Parathyroid adenoma (tissue), 2 donors: ENCODE results near the gene MPZL1.

Experiments
- H2AFZ ChIP-seq: fragments of 300-600 bp; sonication (generic); one replicate; pipeline ENCODE4 v1.7.0; 2017; ENCODE audit warnings: antibody characterized with exemption, mild to moderate bottlenecking
- H3K27ac ChIP-seq: fragments of 300-600 bp; sonication (generic); one replicate; pipeline ENCODE4 v1.7.0; 2017
- H3K27me3 ChIP-seq: fragments of 300-600 bp; sonication (generic); one replicate; pipeline ENCODE4 v1.7.0; 2017; ENCODE audit warnings: low read length; ENCODE audit not compliant: control insufficient read depth, insufficient read depth
- H3K36me3 ChIP-seq: fragments of 300-600 bp; sonication (generic); one replicate; pipeline ENCODE4 v1.7.0; 2017; ENCODE audit warnings: low read length; ENCODE audit not compliant: control insufficient read depth, insufficient read depth
- H3K4me1 ChIP-seq: fragments of 300-600 bp; sonication (generic); one replicate; pipeline ENCODE4 v1.7.0; 2017; ENCODE audit warnings: control low read depth
- H3K4me2 ChIP-seq: fragments of 300-600 bp; sonication (generic); one replicate; pipeline ENCODE4 v1.7.0; 2017; ENCODE audit warnings: low read length
- H3K4me3 ChIP-seq: fragments of 300-600 bp; sonication (generic); one replicate; pipeline ENCODE4 v1.7.0; 2017; ENCODE audit warnings: low read depth, low read length
- H3K79me2 ChIP-seq: fragments of 300-600 bp; sonication (generic); one replicate; pipeline ENCODE4 v1.7.0; 2017; ENCODE audit warnings: control low read depth
- H3K9ac ChIP-seq: fragments of 300-600 bp; sonication (generic); one replicate; pipeline ENCODE4 v1.7.0; 2017; ENCODE audit warnings: mild to moderate bottlenecking
- H3K9me3 ChIP-seq: fragments of 300-600 bp; sonication (generic); one replicate; pipeline ENCODE4 v1.7.0; 2017; ENCODE audit warnings: low read length; ENCODE audit not compliant: control insufficient read depth
- CTCF ChIP-seq: fragments of 300-600 bp; sonication (generic); IDR thresholded peaks from one replicate; pipeline ENCODE4 v1.7.0; 2017; ENCODE audit warnings: antibody characterized with exemption, mild to moderate bottlenecking
- donor health status: primary hyperparathyroidism.

Gene MPZL1

DNA sequence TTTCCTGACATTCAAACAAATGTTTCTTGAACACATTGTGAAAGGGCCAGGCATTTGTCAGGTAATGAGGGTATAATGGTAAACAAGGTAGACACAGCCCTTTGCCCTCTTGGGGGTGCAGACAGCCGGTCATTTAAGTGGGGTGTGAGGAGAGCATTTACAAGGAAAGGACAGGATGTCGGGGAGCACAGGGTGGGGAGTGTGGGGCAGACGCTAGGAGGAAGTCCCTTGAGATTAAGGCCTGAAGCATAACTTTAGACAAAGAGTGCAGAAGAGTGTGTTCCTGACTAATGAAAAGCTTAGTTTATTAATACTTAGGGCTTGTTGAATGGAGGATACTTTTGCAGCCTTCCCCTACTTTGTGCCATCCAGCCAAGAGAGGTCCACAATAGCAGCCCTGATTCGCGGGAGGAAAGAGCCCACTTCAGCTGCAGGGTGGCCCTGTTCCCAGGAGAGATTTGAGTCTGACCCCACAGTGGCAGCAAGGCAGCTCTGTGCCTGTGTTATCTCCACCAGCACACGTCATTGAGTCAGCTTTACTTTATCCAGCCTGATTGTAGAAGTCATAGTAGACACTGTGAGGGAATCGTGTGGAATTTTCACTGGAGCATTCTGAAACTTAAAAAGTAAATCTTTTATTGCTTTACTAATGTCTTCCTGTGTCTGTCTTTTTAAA is 35.1 kb downstream of the MPZL1 start:
- H3K9me3 ChIP-seq: no peaks in the 10 kb centered on the region
- no peak overlapping the region for H2AFZ ChIP-seq
- no peak overlapping the region for H3K27ac ChIP-seq
- no peak overlapping the region for H3K4me2 ChIP-seq
- H3K9ac ChIP-seq: no peak overlapping the region
- H3K36me3 ChIP-seq: no peaks in the 10 kb centered on the region
- no peaks in the 10 kb centered on the region for H3K79me2 ChIP-seq
- TF ChIP-seq CTCF: no peak
- H3K4me3 ChIP-seq: no peak overlapping the region
- H3K27me3 ChIP-seq: no peaks in the 10 kb centered on the region
- H3K4me1 ChIP-seq: peaks cover 2% of the 10 kb centered on the region

DNA sequence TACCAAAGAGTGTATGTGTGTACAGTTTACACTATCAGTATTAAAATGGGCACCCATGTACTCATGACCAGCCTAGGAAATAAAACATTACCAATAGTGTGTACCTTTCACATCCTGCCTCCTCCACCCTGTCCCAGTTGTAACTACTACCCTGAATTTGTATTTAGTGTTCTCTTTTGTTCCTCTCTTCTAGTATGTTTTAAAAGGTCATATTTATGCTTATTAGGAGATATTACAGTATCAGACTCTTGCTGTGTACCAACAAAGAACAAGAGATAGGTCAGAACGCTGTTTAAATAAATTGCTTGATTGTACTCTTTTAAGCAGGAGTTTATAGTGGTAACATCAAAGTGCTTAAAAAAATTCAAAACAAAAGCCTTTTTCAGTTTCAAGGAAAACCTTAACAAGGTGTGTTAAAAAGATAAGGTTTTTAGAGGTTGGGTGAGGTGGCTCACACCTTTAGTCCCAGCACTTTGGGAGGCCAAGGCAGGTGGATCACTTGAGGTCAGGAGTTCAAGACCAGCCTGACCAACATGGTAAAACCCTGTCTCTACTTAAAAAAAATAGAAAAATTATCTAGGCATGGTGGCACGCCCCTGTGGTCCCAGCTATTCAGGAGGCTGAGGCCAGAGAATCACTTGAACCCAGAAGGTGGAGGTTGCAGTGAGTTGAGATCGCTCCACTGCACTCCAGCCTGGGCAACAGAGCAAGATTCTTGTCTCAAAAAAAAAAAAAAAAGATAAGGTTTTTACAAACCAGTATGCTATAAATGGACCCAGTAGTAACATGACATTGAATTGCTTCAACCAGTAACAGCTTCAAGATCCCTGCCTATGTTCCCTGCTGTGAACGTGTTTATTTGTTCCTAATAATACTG is 35.9 kb downstream of the MPZL1 start:
- Histone ChIP-seq H3K9ac (no peak overlapping the region), H3K4me3 (no peak overlapping the region), H3K4me1 (no peaks in the 10 kb centered on the region), H3K9me3 (no peaks in the 10 kb centered on the region), H3K4me2 (no peak overlapping the region), H3K36me3 (no peaks in the 10 kb centered on the region), H3K79me2 (no peaks in the 10 kb centered on the region), H3K27ac (no peak overlapping the region), H2AFZ (no peak overlapping the region), H3K27me3 (no peaks in the 10 kb centered on the region)
- no peak for TF ChIP-seq CTCF

DNA sequence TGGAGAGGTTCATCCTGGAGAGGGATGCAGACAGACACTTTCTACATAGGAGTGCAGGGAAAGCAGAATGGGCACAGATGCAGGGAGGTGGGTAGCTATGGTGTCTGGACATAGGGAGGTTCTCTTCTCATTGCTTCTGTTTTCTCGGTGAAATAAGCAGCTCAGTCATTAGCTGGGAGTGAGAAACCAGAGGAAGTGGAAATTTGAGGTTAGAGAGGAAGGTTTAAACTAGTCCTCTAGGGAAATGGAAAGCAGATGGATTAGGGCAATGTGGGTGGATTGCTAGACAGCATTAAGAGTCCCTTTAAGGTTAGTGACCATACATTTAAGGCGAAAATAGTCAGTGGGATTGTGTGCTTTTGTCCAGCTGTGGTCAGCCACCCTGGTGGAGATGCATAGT is 39.6 kb downstream of the MPZL1 start:
- Histone ChIP-seq H3K36me3 (no peaks in the 10 kb centered on the region), H2AFZ (no peak overlapping the region), H3K27ac (no peak overlapping the region), H3K9ac (no peak overlapping the region), H3K4me2 (no peak overlapping the region), H3K9me3 (no peaks in the 10 kb centered on the region), H3K27me3 (no peaks in the 10 kb centered on the region), H3K4me1 (no peaks in the 10 kb centered on the region), H3K79me2 (no peaks in the 10 kb centered on the region), H3K4me3 (no peak overlapping the region)
- TF ChIP-seq CTCF: no peak

DNA sequence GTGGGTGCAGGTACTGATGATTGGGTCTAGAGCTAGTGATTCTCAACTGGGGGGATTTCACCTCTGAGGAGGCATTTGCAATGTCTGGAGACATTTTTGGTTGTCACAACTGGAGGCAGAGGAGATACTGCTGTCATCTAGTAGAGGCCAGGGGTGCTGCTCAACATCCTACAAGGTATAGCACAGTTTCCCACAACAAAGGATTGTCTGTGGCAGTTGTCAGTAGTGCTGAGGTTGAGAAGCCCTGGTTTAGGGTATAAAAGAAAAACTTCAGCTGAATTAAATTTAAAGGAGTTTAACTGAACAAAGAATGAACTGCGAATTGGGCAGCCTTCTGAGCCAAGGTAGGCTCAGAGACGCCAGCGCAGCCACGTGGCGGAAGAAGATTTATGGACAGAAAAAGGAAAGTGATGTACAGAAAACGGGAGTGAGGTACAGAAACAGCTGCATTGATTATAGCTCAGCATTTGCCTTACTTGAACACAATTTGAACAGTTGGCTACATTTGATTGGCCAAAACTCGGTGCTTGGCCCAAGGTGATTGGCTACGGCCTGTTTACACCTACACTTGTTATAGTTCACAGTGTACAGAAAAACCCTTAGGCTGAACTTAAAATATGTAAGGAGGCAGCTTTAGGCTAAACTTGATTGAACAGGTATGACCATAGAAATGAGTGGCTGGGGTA is 40.4 kb downstream of the MPZL1 start:
- Histone ChIP-seq H2AFZ (no peak overlapping the region), H3K27ac (no peak overlapping the region), H3K4me1 (no peaks in the 10 kb centered on the region), H3K4me2 (no peak overlapping the region), H3K9ac (no peak overlapping the region), H3K79me2 (no peaks in the 10 kb centered on the region), H3K27me3 (no peaks in the 10 kb centered on the region), H3K4me3 (no peak overlapping the region), H3K36me3 (no peaks in the 10 kb centered on the region), H3K9me3 (no peaks in the 10 kb centered on the region)
- no peak for TF ChIP-seq CTCF
